Suprapubic skin (tissue), 4 donors: Measurements from ENCODE around the gene ZNF526. TPM values are rescaled to one million over a fixed set of nuclear protein-coding genes. Genes with fewer than 3 reads are reported as not detected.
A peak's percentile ranks its signal among the peaks of the same experiment; 100 is the strongest.

Experiments used
- DNase-seq, 2 donors: peaks; one replicate each; pipeline ENCODE4 v3.0.0-alpha.2; 2019; ENCODE audit warnings: low spot score in 2 of 2
- H3K27ac ChIP-seq: fragments of 200-600 bp; sonication (generic); one replicate; pipeline ENCODE4 v1.5.1; 2019
- H3K27me3 ChIP-seq: fragments of 200-600 bp; sonication (generic); one replicate; pipeline ENCODE4 v1.5.1; 2019
- H3K36me3 ChIP-seq: fragments of 200-600 bp; sonication (generic); one replicate; pipeline ENCODE4 v1.5.1; 2019
- H3K4me1 ChIP-seq: fragments of 200-600 bp; sonication (generic); one replicate; pipeline ENCODE4 v1.5.1; 2019
- H3K4me3 ChIP-seq: fragments of 200-600 bp; sonication (generic); one replicate; pipeline ENCODE4 v1.5.1; 2019; ENCODE audit warnings: mild to moderate bottlenecking
- H3K9me3 ChIP-seq: fragments of 200-600 bp; sonication (generic); one replicate; pipeline ENCODE4 v1.5.1; 2019
- EP300 ChIP-seq: sonication (generic); formaldehyde crosslinking; IDR thresholded peaks from one replicate; pipeline ENCODE4 v1.6.1; 2017; ENCODE audit warnings: antibody characterized with exemption
- POLR2A ChIP-seq, 2 donors: fragments of 450-650 bp; IDR thresholded peaks; one replicate each; pipeline ENCODE4 v1.6.1; 2017; ENCODE audit warnings: antibody characterized with exemption in 2 of 2, mild to moderate bottlenecking in 2 of 2, moderate library complexity in 2 of 2
- POLR2AphosphoS5 ChIP-seq, 3 donors: sonication (generic); formaldehyde crosslinking; IDR thresholded peaks; one replicate each; pipeline ENCODE4 v1.6.1; 2017; ENCODE audit warnings: antibody characterized with exemption in 3 of 3
- WGBS: methylation state at CpG from one replicate; pipeline ENCODE4 v1.1.5; 2018; 5-methylcytosine and 5-hydroxymethylcytosine counted together
- total RNA-seq, 4 donors: library from RNA; depleted of rRNA; stranded (reverse); fragments of >200 nt; gene quantifications; one replicate each; pipeline ENCODE4 v1.1.0, GENCODE V29; 2016
- TF ChIP-seq, protein P1 (sequence below), 2 donors: fragments of 200-600 bp in 1 of 2; fragments of 450-650 bp in 1 of 2; sonication (generic) in 1 of 2; IDR thresholded peaks; one replicate each; pipeline ENCODE4 v1.5.1; 2016 to 2019; ENCODE audit warnings: antibody characterized with exemption in 2 of 2, mild to moderate bottlenecking in 1 of 2, moderate library complexity in 1 of 2

Gene ZNF526
- total RNA-seq, 4 donors from 2014 or later = 4.2 to 12.9 (median 8.9) TPM

DNA sequence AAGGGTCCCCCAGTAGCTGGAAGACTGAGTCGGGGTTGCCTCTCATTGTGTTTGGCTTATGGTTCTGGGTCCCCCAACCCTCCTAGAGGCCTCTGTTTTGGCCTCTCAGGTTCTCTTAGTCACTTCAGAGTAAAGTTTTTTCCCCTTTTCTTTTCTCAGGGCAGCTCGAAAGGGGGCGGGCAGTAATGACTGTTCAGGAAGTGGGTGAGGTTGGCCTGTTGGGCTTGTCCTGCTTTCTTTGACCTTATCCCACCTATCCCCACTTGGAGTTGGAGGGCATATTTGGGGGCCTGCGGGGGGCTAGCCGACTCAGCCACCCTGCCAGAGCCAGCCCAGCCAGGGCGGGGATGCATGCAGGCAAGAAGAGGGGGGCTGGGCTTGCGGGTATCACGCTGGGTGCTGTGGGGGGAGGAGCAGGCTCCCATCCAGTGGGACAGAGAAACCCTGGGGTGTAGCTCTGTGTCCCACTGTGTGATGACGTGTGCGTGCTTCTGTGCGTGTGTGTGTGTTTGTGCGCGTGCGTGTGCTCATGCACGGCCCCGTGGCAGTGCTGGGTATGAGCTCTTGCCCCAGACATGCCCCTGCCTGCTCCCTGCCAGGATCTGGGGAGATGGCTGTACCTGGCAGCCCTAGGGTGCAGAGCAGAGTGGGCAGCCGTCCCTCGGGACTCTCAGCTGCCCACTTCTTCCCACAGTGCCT is 50.4 kb downstream of the ZNF526 start:
- Histone ChIP-seq H3K9me3 (no peaks in the 10 kb centered on the region), H3K27ac (peak overlapping the region; percentile 100), H3K27me3 (no peaks in the 10 kb centered on the region), H3K36me3 (peaks cover 29% of the 10 kb centered on the region), H3K4me1 (peaks cover 46% of the 10 kb centered on the region), H3K4me3 (peak overlapping the region; percentile 78)
- no peak for TF ChIP-seq POLR2AphosphoS5 (IDR thresholded peaks at IDR 0.05)
- TF ChIP-seq POLR2A (IDR thresholded peaks at IDR 0.05) = peak in 1 of 2 donors; percentile 13
- TF ChIP-seq, protein P1, sequence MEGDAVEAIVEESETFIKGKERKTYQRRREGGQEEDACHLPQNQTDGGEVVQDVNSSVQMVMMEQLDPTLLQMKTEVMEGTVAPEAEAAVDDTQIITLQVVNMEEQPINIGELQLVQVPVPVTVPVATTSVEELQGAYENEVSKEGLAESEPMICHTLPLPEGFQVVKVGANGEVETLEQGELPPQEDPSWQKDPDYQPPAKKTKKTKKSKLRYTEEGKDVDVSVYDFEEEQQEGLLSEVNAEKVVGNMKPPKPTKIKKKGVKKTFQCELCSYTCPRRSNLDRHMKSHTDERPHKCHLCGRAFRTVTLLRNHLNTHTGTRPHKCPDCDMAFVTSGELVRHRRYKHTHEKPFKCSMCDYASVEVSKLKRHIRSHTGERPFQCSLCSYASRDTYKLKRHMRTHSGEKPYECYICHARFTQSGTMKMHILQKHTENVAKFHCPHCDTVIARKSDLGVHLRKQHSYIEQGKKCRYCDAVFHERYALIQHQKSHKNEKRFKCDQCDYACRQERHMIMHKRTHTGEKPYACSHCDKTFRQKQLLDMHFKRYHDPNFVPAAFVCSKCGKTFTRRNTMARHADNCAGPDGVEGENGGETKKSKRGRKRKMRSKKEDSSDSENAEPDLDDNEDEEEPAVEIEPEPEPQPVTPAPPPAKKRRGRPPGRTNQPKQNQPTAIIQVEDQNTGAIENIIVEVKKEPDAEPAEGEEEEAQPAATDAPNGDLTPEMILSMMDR (IDR thresholded peaks at IDR 0.05) = no peak
- DNase-seq = peak; percentile 82 to 86
- 2% methylated on average over 6 of the region's 18 CpGs for WGBS

DNA sequence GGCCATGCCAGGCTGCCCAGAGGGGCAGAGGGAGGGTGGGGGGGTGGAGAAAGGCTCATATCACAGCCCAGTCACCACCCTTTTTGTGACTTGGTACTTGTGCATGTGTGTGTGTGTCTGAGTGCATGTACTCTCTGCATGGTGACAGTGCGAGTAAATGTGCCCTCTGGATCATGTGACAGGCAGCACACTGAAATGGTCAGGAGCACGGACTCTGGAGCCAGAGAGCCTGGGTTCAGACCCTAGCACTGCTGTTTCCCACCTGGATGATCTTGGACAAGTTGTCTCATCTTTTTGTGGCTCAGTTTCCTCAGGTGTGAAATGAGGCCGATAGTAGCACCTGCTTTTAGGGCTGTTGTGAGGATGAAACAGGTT is 50.9 kb downstream of the ZNF526 start:
- no peak for DNase-seq
- H3K27me3 ChIP-seq = no peaks in the 10 kb centered on the region
- peaks cover 29% of the 10 kb centered on the region for H3K36me3 ChIP-seq
- H3K4me3 ChIP-seq = peak overlapping the region; percentile 78
- WGBS = 55% methylated on average over 2 of the region's 3 CpGs
- TF ChIP-seq, protein P1 (IDR thresholded peaks at IDR 0.05) = no peak
- no peak for TF ChIP-seq EP300
- H3K27ac ChIP-seq = peak overlapping the region; percentile 100
- peaks cover 50% of the 10 kb centered on the region for H3K4me1 ChIP-seq
- H3K9me3 ChIP-seq = no peaks in the 10 kb centered on the region

DNA sequence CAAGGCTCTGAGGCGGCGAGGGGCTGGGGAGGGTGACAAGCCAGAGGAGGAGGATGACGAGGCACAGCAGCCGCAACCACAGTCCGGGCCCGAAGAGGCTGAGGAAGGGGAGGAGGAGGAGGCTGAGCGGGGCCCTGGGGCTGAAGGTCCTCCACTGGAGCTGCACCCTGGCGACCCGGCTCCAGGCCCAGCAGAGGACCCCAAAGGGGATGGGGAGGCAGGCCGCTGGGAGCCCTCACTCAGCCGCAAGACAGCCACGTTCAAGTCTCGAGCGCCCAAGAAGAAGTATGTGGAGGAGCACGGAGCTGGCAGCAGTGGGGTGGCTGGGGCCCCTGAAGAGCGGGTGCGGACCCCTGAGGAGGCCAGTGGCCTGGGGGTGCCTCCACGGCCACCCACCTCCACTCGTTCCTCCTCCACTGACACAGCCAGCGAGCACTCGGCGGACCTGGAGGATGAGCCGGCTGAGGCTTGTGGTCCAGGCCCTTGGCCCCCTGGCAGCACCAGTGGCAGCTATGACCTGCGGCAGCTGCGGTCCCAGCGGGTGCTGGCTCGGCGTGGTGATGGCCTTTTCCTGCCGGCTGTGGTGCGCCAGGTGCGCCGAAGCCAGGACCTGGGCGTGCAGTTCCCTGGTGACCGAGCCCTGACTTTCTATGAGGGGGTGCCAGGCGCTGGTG is 51.9 kb downstream of the ZNF526 start:
- Histone ChIP-seq H3K4me3 (no peak overlapping the region), H3K36me3 (peaks cover 29% of the 10 kb centered on the region), H3K27ac (peak overlapping the region; percentile 100), H3K9me3 (no peaks in the 10 kb centered on the region), H3K27me3 (no peaks in the 10 kb centered on the region), H3K4me1 (peaks cover 60% of the 10 kb centered on the region)
- no peak for TF ChIP-seq POLR2AphosphoS5 (IDR thresholded peaks at IDR 0.05)
- TF ChIP-seq, protein P1 (IDR thresholded peaks at IDR 0.05) = no peak
- TF ChIP-seq POLR2A (IDR thresholded peaks at IDR 0.05) = no peak
- TF ChIP-seq EP300 = no peak
- DNase-seq = peak; percentile 67 to 78
- 87% methylated on average over 22 of the region's 35 CpGs for WGBS

DNA sequence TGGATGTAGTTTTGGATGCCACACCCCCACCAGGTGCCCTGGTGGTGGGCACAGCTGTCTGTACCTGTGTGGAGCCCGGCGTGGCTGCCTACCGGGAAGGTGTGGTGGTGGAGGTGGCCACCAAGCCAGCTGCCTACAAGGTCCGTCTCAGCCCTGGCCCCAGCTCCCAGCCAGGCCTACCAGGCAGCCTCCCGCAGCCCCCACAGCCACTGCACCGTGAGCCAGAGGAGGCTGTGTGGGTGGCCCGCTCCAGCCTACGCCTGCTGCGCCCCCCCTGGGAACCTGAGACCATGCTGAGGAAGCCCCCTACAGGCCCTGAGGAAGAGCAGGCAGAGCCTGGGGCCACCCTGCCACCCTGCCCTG is 52.4 kb downstream of the ZNF526 start:
- H3K4me3 ChIP-seq = no peak overlapping the region
- no peak overlapping the region for H3K27ac ChIP-seq
- no peaks in the 10 kb centered on the region for H3K9me3 ChIP-seq
- H3K4me1 ChIP-seq = peaks cover 63% of the 10 kb centered on the region
- no peaks in the 10 kb centered on the region for H3K27me3 ChIP-seq
- H3K36me3 ChIP-seq = peaks cover 29% of the 10 kb centered on the region
- DNase-seq = no peak
- TF ChIP-seq EP300 (no peak), POLR2A (IDR thresholded peaks at IDR 0.05) (no peak), POLR2AphosphoS5 (IDR thresholded peaks at IDR 0.05) (no peak)
- TF ChIP-seq, protein P1 (IDR thresholded peaks at IDR 0.05) = no peak
- WGBS = 75% methylated on average over 4 of the region's 9 CpGs

DNA sequence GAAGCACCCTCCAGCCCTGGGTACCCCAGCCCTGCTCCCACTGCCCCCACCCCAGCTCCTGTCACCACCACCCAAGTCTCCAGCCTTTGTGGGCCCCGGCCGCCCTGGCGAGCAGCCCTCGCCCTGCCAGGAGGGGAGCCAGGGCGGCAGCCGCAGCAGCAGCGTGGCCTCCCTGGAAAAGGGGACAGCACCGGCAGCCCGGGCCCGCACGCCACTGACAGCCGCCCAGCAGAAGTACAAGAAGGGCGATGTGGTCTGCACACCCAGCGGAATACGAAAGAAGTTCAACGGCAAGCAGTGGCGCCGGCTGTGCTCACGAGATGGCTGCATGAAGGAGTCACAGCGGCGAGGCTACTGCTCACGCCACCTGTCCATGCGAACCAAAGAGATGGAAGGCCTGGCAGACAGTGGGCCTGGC is 52.9 kb downstream of the ZNF526 start:
- Histone ChIP-seq H3K4me3 (no peak overlapping the region), H3K9me3 (no peaks in the 10 kb centered on the region), H3K27ac (no peak overlapping the region), H3K4me1 (peaks cover 63% of the 10 kb centered on the region), H3K27me3 (no peaks in the 10 kb centered on the region), H3K36me3 (peaks cover 29% of the 10 kb centered on the region)
- peak; percentile 59 to 80 for DNase-seq
- 95% methylated on average over 21 of the region's 23 CpGs for WGBS
- TF ChIP-seq, protein P1 (IDR thresholded peaks at IDR 0.05) = no peak
- TF ChIP-seq POLR2AphosphoS5 (IDR thresholded peaks at IDR 0.05) = no peak
- no peak for TF ChIP-seq EP300
- TF ChIP-seq POLR2A (IDR thresholded peaks at IDR 0.05) = no peak
